Activated CD4-positive, alpha-beta memory T cell treated with anti-CD3 and anti-CD28 coated beads, Interleukin-2, amount 10 ng/mL, durations not matched to agents 7 days and 5 days (primary cell): ENCODE measurements around the gene ISCU. TPM values are rescaled to one million over a fixed set of nuclear protein-coding genes. Genes with fewer than 3 reads are reported as not detected.
"Not testable (repeated sequence)": the region's sequence is repeated elsewhere in the genome, so short reads cannot be mapped to it uniquely, and the experiment has no call there.

Source experiments
- CTCF ChIA-PET: fragments of 350-600 bp; sonication (Branson Sonifier 250); formaldehyde crosslinking; loops from one replicate; lab custom pipeline; 2021; ENCODE audit warnings: antibody characterized with exemption, inconsistent platforms; lab: Charles Lee
- POLR2A ChIA-PET: fragments of 350-600 bp; sonication (Branson Sonifier 250); formaldehyde crosslinking; loops from one replicate; lab custom pipeline; 2021; ENCODE audit warnings: antibody characterized with exemption; lab: Charles Lee
- DNase-seq: peaks from one replicate; pipeline ENCODE4 v3.0.0-alpha.2; 2020
- H3K27ac Mint-ChIP-seq: one replicate; pipeline ENCODE4 v1.8.0; 2021; ENCODE audit warnings: mild to moderate bottlenecking, mixed read lengths
- H3K27me3 Mint-ChIP-seq: one replicate; pipeline ENCODE4 v1.8.0; 2021; ENCODE audit warnings: mixed read lengths
- H3K36me3 Mint-ChIP-seq: one replicate; pipeline ENCODE4 v1.8.0; 2021; ENCODE audit warnings: low read depth, mixed read lengths
- H3K4me1 Mint-ChIP-seq: one replicate; pipeline ENCODE4 v1.8.0; 2021; ENCODE audit warnings: mixed read lengths
- H3K4me3 Mint-ChIP-seq: one replicate; pipeline ENCODE4 v1.8.0; 2021; ENCODE audit warnings: mild to moderate bottlenecking, mixed read lengths
- H3K9me3 Mint-ChIP-seq: one replicate; pipeline ENCODE4 v1.8.0; 2021; ENCODE audit warnings: mixed read lengths
- total RNA-seq, 2 experiments: library from RNA; stranded (reverse); gene quantifications; one replicate each; pipeline ENCODE4 v1.2.3, GENCODE V29; 2021

The ISCU gene
- total RNA-seq, 2 experiments from 2014 or later: 69.9 to 74.1 TPM

- CTCF ChIA-PET: interaction anchor here (1.2 to 8.6 kb wide), 2 partner anchors 18 to 33 kb away, joined by 3 to 215 read pairs; partner anchors contain the start of gene SELPLG
- H3K27me3 Mint-ChIP-seq: peaks cover 2% of the 10 kb centered on the region
- H3K9me3 Mint-ChIP-seq: peaks cover 16% of the 10 kb centered on the region
- H3K4me1 Mint-ChIP-seq: peaks cover 58% of the 10 kb centered on the region
- no peak for DNase-seq
- H3K4me3 Mint-ChIP-seq: no peak overlapping the region
- H3K36me3 Mint-ChIP-seq: peaks cover 49% of the 10 kb centered on the region
- POLR2A ChIA-PET: interaction anchor here (0.6 to 10.8 kb wide), 2 partner anchors 17 to 46 kb away, joined by 3 to 213 read pairs; partner anchors contain the start of gene SELPLG
- no peak overlapping the region for H3K27ac Mint-ChIP-seq
Observed at GRCh38 chr12:108614639-108615038, 52.2 kb downstream of the ISCU start.

DNA sequence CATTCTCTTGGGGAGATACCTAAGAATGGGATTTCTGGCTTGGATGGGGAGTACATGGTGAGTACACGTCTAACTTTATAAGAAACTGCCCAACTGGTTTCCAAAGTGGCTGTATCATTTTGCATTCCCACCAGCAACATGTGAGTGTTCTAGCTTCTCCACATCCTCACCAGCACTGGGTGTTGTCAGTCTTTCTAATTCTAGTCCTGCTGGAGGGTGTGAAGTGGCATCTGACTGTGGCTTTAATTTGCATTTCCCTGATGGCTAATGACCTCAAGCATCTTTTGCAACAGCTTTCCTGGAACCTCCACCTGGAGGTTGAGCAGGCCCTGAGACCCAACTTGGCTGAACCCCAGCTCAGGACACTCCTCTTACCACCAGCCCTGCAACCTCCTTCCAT is 53.5 kb downstream of the ISCU start:
- POLR2A ChIA-PET: interaction anchor here (0.8 to 10.8 kb wide), 5 partner anchors 8 to 55 kb away, joined by 3 to 213 read pairs (median 29); partner anchors contain the start of genes ISCU, SART3 and SELPLG
- Mint-ChIP-seq H3K27me3 (peaks cover 2% of the 10 kb centered on the region), H3K4me1 (peaks cover 68% of the 10 kb centered on the region), H3K9me3 (peaks cover 16% of the 10 kb centered on the region), H3K36me3 (peaks cover 60% of the 10 kb centered on the region), H3K4me3 (no peak overlapping the region), H3K27ac (peak overlapping the region; percentile 88)
- CTCF ChIA-PET: interaction anchor here (1.6 to 8.6 kb wide), 5 partner anchors 16 to 51 kb away, joined by 3 to 215 read pairs (median 34); partner anchors contain the start of gene SELPLG
- no peak for DNase-seq

DNA sequence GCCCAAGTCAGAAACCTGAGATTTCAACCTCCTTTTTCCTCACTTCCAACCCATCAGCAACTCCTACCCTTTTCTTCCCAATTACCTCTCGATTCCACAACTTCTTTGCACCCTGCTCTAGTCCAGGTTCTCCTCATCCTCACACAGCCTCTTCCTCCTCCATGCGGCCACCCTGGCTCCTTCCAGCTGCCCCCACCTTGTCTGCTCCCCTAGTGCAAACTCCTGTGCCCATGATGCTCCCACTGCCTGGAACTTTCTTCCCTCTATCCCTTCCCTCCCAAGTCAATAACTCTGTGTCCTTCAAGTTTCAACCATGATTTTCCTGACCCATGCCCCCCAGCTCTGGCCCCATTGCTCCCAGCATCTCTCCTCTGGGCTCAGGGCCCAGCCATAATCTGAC is 54.0 kb downstream of the ISCU start:
- peaks cover 71% of the 10 kb centered on the region for H3K4me1 Mint-ChIP-seq
- H3K27ac Mint-ChIP-seq: peak overlapping the region; percentile 88
- POLR2A ChIA-PET: interaction anchor here (1.1 to 10.8 kb wide), 6 partner anchors 8 to 56 kb away, joined by 3 to 213 read pairs (median 30); partner anchors contain the start of genes ISCU, SART3 and SELPLG
- H3K4me3 Mint-ChIP-seq: no peak overlapping the region
- CTCF ChIA-PET: interaction anchor here (1.6 to 8.6 kb wide), 8 partner anchors 16 to 334 kb away, joined by 3 to 215 read pairs (median 20); partner anchors contain the start of gene SELPLG
- H3K27me3 Mint-ChIP-seq: peaks cover 2% of the 10 kb centered on the region
- DNase-seq: no peak
- H3K36me3 Mint-ChIP-seq: peaks cover 64% of the 10 kb centered on the region
- peaks cover 16% of the 10 kb centered on the region for H3K9me3 Mint-ChIP-seq

DNA sequence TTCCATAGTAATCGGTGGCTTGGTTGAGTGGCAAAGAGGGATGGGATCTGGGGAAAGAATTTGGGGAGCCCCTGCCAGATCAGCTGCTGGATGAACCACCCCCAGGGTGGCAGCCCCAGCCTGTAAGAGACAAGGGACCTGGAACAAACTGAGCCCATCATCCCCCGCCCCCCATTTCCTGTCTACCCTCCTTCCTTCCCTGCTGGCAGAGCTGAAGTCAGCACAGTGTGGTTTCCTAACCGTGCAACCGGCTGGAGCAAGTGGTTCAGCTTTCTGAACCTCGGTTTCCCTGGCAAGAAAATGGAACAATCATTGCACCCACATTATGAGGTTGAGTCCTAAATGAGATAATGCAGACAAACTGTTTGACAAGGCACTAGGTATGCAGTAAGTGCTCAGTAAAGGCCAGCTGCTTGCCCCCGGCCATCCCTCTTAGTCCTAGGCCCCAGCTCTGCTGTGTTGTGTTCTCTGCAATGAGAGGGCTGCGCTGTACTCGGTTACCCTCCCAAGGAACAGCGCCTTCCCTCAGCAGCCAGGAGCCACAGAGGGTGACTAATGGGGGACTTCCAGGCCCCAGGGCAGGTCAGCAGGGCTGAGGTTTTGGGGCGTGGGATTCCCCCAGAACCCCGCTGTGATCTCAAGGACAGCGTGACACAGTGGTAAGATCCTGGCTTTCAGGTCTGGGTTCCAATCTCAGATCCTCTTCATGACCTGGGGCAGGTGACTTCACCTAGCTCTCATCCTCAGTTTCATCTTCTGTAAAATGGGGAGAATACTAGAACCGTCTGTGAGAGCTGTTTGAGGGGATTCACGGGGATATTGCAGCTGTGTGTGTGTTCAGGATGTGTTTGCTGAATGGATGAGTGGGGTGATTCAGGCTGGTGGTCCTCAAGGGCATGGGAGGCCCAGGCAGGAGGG is 54.8 kb downstream of the ISCU start:
- DNase-seq: peak; percentile 77
- Mint-ChIP-seq H3K4me1 (peaks cover 72% of the 10 kb centered on the region), H3K27me3 (no peaks in the 10 kb centered on the region), H3K4me3 (peak overlapping the region; percentile 28), H3K27ac (peak overlapping the region; percentile 88), H3K9me3 (peaks cover 16% of the 10 kb centered on the region), H3K36me3 (peaks cover 73% of the 10 kb centered on the region)
- CTCF ChIA-PET: interaction anchor here (0.6 to 8.6 kb wide), 42 partner anchors 9 to 482 kb away, joined by 3 to 215 read pairs (median 4); partner anchors contain the start of genes ALKBH2, ISCU, SART3 and SELPLG
- POLR2A ChIA-PET: interaction anchor here (0.5 to 10.8 kb wide), 16 partner anchors 8 to 266 kb away, joined by 3 to 213 read pairs (median 4); partner anchors contain the start of genes ISCU, SART3 and SELPLG

- CTCF ChIA-PET: interaction anchor here (0.6 to 8.6 kb wide), 47 partner anchors 10 to 481 kb away, joined by 3 to 215 read pairs (median 4); partner anchors contain the start of genes ALKBH2, ISCU, SART3 and SELPLG
- Mint-ChIP-seq H3K4me3 (no peak overlapping the region), H3K27ac (peak overlapping the region; percentile 68), H3K27me3 (no peaks in the 10 kb centered on the region), H3K4me1 (peaks cover 79% of the 10 kb centered on the region), H3K36me3 (peaks cover 84% of the 10 kb centered on the region), H3K9me3 (peaks cover 16% of the 10 kb centered on the region)
- peak; percentile 75 for DNase-seq
- POLR2A ChIA-PET: interaction anchor here (0.9 to 10.8 kb wide), 12 partner anchors 12 to 265 kb away, joined by 3 to 213 read pairs (median 5); partner anchors contain the start of genes ISCU, SART3 and SELPLG
Observed at GRCh38 chr12:108618079-108618952, 55.9 kb downstream of the ISCU start.

- Mint-ChIP-seq H3K9me3 (peaks cover 16% of the 10 kb centered on the region), H3K36me3 (peaks cover 90% of the 10 kb centered on the region), H3K4me1 (peaks cover 85% of the 10 kb centered on the region), H3K27ac (peak overlapping the region; percentile 68)
- not testable (repeated sequence) for H3K27me3 Mint-ChIP-seq, DNase-seq, H3K4me3 Mint-ChIP-seq
- CTCF ChIA-PET: interaction anchor here (0.6 to 8.6 kb wide), 22 partner anchors 10 to 761 kb away, joined by 3 to 215 read pairs (median 8); partner anchors contain the start of genes ALKBH2, ISCU, SART3 and SELPLG
- POLR2A ChIA-PET: interaction anchor here (1.2 to 10.8 kb wide), 5 partner anchors 13 to 58 kb away, joined by 4 to 213 read pairs (median 31); partner anchors contain the start of genes ISCU, SART3 and SELPLG
Observed at GRCh38 chr12:108618953-108619274, 56.5 kb downstream of the ISCU start.

Other genes starting within 250 kb of the ISCU start
- gene CMKLR1, start 223.3 kb upstream of the ISCU start, total RNA-seq: not detected
- gene FICD, start 47.3 kb upstream of the ISCU start, total RNA-seq: 1 to 10 TPM; 6.3 to 7.1 TPM
- gene SART3, start 1.4 kb upstream of the ISCU start, total RNA-seq: 10 to 100 TPM; 68.9 to 70.3 TPM
- 1 to 10 TPM in 1 of 2 experiments, under 1 TPM in 1; 0.80 to 1.0 TPM for gene TMEM119, start 35.5 kb downstream of the ISCU start, total RNA-seq
- 100 to 1,000 TPM; 289 to 301 TPM for gene SELPLG, start 71.3 kb downstream of the ISCU start, total RNA-seq
- gene CORO1C, start 168.9 kb downstream of the ISCU start, total RNA-seq: 10 to 100 TPM; 30.9 to 35.7 TPM